HG03457 (cell line): ENCODE data around the gene UPK3A.
"Not testable (repeated sequence)": the region's sequence is repeated elsewhere in the genome, so short reads cannot be mapped to it uniquely, and the experiment has no call there.

Experiments
- ATAC-seq: cut with Tn5 transposase; IDR thresholded peaks from one replicate; pipeline ENCODE4 v1.9.1; 2021; ENCODE audit warnings: moderate number of reproducible peaks; ENCODE audit not compliant: unreplicated experiment

UPK3A gene

DNA sequence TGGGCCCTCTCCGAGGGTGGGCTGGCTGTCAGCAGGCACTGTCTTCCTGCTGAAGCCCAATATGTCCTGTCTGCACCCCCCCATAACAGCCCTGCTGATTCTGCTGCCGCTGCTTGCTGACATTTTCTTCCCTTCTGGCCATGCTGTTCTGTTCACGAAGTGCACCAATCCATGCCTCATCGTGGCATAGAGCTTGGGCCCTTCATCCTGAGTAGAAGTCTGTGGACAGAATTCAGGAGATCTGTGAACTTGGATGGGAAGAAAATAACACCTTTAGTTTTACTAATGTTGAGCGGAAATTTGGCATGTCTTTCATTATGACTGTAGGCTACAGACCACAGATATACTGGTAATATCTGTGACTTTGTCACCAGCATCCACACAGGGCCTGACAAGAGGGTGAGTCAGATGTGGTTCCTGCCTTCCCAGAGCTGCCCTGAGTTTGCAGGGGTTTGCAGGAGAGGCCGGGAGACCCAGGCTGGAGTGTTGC, 29.9 kb upstream of the UPK3A start:
- no peak for ATAC-seq

DNA sequence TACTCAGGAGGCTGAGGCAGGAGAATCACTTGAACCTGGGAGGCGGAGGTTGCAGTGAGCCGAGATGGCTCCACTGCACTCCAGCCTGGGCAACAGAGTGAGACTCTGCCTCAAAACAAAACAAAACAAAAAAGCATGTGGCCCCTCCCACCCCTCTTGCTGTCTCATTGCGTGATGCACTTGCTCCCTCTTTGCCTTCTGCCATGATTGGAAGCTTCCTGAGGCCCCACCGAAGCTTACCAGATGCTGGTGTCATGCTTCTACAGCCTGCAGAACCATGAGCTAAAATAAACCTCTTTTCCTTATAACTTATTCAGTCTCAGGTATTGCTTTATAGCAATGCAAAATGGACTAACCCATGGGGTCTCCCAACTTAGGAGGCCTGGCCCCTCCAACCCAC, 26.8 kb upstream of the UPK3A start:
- ATAC-seq, result not testable (repeated sequence)

DNA sequence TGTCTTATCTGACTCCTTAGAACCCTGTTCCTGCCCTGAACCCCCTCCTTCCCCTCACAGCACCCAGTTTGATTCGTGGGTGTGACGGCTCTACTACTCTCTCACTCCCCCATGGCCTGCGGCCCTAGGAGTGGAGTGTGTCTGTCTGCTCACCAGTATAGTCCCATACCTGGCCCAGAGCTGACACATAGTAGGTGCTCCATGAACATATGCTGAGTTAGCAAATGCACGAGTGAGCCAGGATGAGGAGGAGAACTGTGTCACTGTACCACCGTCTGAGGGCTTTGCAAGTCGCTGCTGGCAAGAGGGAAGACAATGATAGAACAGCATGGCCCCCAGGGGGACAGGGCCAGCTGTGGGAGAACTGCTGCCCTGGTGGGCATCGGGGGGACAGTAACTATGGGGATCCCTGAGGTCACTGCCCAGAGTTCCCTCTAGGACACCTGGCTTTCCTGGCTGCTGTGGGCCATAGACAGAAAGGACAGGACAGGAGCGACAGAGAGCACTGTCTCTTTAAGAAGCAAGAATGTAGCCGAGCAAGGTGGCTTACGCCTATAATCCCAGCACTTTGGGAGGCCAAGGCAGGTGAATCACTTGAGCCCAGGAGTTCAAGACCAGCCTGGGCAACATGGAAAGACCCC, 24.9 kb upstream of the UPK3A start:
- no peak for ATAC-seq

DNA sequence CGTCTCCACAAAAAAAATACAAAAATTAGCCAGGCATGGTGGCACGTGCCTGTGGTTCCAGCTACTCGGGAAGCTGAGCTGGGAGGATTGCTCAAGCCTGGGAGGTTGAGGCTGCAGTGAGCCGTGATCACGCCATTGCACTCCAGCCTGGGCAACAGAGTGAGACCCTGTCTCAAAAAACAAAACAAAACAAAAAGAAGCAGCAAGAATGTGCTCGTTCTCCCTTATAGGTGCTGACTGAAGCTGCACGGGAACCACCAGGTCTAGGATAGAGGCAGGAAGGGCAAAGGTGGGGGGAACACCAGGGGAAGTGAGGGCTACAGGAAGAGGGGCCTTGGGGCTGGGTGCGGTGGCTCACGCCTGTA, 24.4 kb upstream of the UPK3A start:
- not testable (repeated sequence) for ATAC-seq

DNA sequence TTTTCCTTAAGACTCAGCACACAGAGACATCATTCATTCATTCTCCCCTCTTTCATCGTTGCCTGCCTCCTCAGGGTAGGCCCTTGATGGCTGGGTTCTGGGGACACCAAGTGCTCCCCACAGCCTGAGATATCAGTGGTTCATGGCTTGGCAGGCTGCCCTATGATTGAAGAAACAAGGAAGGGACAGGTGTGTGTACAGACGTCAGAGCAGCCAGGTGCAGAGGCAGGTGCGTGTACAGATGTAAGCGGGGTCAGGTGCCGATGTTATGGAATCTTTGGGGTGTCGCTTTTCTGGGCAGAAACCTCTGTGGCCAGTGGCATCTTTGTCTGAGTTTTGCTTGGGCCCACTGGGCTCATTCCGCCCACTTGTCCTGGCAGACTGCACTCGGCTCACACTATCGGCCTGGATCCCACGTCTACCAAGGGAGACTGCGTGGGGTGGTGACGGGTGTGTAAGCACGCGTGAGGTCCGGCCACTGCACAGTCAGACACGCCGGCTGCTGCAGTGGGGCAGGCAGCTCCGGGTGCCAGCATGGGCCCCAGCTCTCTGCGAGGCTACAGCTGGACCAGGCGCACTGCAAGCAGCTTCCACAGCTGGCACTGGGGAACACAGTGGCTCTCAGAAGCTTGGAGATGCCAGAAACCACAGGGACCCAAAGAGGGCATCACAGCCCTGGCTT, 23.2 kb upstream of the UPK3A start:
- no peak for ATAC-seq

DNA sequence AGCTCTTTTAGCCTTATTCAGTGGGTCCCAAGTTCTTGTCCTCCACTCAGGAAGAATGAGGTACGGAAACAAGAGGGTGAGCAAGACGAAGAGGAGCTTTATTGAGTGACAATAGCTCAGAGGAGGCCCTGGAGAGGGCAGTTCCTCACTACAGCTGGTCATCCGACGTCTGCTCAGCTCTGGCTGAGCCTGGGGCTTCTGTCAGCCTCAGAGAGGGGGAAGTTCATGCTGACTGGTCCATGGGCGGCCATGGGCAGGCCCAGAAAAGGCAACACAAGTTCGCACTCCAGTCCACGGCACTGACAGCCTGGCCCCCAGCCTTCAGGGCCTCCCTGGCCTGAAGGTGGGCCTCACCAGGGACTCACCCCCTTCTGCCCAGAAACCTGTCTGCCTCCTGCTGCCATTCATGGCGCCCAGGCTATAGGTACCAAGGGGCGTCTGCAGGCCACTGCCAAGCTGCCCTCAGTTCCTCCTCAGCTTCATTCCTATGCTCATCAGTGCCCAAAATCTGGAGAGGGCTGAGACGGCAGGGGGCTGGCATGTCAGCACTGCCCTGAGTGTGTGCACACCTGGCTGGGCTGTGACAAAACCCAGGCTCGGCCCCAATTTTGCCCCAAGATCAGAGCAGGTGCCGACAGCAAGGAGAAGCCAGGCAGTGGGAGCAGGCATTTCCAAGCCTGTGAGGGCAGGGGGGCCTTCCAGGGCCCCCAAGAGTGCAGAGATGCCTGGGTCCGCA, 22.4 kb upstream of the UPK3A start:
- no peak for ATAC-seq

DNA sequence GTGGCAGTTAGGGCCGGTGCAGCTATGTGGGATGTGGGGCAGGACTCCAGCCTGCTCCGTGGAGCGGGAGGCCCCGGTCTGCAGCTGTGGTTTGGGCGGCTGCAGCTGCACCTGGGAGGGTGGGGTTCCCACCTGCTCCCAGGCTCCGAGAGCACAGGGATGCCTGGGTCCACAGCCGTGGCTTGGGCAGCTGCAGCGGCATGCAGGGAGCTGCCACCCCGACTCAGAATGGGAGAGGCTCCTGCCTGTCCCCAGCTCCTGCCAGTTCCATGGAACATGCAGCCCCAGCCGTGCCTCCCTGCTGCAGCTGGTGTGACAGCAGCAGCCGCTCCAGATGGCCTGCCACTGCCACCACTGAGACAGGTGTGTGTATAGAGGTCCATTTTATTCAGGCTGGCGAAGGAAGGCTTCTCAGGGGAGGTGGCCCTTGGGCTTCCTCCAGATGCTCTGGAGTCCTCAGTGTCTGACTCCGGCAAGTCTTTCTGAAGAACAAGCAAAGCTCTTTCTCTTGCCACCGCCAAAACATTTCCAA, 21.8 kb upstream of the UPK3A start:
- no peak for ATAC-seq

DNA sequence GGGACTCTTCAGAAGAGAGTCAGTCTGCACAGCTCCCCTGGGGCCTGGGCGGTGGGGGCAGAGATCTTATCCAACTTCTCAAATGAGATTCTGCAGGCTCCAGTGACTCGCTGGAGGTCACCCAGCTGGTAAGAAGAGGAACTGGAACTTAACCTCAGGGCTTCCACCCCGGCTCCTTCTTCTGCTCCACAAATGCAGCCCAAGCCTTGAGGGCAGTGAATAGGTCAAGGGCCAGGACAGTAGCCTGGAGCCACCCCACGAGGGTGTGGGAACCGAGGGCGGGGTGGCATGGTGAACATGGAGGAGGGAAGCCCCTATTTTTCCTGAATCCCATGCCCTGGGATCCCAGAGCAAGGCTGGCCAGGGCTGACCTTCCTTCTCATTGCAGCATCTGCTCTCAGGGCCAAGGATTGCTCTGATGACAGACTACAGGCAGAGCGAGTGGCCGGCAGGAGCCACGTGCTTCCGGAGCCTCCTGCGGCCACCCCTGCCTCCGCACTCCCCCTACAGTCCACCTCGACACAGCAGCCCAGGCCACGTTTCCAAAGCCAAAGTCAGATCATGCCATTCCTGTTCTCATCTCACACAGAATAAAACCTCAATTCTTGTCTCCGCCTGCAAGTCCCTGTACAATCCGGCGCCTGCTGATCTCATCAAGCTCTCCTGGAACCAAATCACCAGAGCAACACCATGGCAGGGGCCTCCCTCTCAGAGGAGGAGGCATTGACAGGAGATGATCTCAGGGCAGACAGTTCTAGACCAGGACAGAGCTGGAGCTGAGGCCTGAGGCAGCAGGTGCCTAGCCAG, 21.1 kb upstream of the UPK3A start:
- peak; percentile 53 for ATAC-seq

DNA sequence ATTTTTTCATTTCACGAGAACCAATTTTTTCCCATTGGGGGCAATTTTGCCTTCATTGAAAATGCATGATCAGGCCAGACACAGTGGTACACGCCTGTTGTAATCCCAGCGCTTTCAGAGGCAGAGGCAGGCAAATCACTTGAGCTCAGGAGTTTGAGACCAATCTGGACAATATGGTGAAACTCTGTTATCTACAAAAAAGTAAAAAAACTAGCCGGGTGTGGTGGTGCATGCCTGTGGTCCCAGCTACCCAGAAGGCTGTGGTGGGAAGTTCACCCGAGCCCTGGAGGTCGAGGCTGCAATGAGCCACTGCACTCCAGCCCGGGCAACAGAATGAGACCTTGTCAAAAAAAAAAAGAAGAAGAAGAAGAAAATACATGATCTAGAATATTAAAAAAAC, 19.2 kb upstream of the UPK3A start:
- ATAC-seq, result no peak

DNA sequence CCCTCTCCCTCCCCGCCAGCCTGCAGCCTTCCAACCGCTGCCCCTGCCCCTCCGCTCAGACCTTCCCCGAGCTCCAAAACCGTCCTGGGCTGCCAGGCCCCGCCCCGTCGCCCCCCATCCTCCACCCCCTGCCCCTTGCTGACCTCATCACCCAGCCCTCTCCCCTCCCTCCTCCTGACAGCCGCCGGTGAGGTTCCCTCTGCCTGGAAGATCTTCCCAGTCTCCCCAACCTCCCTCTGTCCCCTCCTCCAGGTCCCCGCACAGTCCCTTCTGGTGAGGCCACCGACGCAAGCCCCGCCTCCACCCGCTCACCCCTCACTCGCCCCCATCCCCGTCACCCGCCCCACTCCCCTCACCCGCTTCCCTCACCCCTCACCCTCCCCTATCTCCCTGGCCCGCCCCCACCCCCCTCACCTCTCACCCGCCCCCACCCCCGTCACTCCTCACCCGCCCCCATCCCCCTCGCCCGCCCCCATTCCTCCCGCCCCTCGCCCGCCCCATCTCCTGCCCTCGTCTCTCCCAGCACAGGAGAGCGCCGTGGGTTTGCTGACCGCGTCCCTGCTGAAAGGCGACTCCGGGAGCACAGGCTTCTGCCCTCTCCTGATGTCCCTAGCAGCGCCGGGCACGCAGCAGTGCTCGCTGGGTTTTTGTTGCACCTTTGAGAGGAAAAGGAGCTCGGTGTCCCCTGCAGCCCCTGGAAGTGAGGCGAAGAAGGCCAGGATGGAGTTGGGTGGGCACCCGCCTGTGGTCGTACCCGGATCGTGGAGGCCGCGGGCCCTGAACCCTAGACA, 16.4 kb upstream of the UPK3A start:
- ATAC-seq, result no peak

DNA sequence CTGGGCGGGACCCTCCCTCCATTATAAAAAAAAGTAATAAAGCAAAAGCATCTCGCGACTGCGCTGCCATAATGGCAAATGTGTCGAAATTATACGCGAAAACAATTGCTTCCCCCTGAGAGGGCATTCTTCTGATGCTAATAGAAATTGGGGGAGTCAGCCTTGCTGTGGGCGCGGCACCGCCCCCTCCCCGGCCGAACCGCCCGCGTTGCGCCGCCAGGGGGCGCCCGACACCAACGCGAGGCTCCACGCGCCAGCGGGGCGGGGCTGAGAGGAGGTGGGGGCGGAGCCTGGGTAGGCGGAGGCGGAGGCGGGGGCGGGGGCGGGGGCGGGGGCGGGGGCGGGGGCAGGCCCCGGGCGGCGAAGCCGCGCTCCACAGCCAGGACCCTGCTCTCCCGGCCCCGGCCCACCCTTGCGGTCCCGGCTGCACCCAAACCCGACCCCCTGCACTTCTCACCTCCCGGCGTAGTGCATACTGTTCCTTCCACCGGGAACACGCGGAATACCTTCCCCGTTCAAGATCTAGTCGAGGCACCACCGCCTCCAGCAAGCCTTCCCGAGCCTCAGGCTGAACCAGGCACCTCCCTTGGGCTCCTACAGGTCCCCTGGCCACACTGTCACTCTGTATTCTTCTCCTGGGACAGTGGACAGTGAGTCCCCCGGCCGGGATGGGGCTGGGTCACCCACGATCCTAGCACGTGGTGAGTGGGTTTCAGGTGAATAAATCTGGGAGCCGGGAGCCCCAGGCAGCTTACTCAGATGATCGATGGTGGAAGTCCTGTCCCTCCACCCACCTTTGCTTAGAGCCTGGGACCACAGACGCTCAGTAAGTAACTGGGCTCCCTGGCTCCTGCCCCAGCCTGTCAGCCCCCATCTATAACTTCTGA, 15.5 kb upstream of the UPK3A start:
- ATAC-seq, result no peak

DNA sequence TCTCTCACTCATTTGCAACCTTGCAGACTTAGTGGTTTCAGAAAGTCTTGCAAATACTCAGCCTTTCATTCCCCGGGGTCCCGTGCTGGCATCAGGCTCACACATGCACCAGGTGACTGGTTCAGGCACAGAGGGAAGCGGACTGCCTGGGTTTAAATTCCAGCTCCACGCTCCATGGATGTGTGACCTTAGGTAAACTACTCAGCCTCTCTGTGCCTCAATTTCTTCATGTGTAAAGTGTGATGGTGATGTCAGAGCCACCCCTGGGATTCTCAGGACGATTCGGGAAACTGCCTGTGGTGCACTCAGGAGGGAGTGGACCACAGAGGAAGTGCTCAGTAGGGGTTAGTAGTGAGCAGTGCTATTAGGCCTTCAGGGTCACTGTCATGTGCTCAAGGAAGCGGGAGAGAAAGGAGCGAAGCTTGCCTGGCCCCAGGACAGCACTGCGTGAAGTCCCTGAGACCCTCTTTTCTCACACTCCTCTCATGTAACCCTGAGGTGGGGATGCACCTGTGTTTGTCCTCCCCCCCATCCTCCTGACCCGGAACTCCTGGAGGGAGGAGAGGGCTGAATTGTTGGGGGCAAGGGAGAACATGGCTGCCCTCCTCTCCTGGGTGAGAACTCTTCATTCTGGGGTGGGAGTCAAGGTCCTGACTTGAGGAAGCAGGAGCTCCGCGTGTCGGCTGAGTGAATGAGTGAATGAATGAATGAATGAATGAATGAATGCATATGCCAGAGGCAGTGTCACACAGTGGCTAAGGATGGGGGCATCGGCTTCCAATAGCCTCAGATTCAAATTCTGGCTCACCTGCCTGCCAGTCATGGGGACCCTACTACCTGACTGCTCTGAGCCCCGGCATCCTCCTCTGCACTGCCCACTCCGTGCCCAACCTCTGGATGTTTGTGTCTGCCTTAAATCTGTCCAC, 14.4 kb upstream of the UPK3A start:
- ATAC-seq, result no peak

DNA sequence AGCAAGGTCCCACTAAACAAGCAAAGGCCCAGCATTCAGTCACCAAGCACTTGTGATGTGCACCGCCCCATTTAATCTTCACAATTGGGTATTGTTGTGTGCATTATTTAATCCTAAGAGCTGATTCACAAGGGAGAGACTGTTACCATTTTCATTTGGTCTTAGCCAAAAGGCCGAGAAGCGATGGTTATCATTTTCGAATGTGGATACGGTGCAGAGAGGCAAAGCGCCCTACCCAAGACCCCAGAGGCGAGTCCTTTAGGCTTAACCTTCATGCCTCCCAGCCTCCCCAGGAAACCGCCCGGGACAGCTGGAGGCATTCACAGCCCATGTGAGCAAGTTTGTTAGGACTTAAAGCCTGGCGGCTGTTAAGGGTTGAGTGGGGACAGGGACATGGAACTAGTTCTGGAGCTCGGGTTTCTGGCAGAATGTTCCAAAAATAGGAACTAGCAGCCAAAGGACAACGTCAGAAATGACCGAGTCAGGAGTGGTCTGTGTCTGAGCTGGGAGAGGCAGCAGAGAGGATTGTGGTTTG, 13.0 kb upstream of the UPK3A start:
- ATAC-seq, result no peak

DNA sequence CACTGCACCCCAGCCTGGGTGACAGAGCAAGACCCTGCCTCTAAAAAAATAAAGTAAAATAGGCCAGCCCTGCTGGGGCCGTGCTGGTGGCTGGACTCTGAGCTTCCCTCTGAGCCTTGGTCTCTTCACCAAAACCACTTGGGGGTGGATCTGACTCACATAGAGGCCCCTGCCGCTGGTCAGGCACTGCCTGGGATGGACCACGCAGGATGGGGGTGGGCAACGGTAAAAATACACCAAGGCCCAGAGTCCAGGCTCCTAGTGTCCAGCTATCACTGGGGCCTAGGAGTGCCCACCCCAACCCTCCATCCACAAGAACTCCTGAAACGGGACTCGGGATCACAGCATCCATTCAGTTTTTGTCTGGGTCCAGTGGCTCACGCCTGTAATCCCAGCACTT, 12.3 kb upstream of the UPK3A start:
- ATAC-seq, result no peak

DNA sequence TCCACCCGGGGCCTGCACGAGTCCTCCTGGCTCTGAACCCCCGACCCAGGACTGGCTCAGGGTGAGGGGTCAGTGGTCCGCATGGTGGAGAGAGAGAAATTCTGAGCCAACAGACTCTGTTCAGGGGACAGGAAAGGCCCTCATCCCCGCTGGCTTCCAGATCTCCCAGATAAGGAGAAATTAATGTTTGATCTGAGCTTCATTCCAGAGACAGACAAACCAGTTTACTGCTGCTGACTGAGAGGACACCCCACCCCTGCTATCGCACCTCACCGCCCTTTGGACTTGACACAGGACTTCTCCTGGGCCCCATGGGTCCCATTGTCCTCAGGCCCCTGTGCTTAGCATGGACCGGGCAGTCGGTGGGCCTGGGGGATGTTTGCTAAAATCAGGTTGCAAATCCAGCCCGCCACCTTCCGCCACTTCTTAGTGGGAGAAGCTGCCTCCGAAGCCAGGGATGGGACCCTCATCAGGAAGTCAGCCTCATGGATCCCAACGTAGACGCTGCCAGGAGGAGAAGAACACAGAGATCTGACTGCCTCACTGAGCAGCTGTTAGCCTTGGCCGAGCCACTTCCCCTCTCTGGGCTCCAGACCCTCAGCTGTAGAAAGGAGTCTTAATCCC, 11.2 kb upstream of the UPK3A start:
- no peak for ATAC-seq

DNA sequence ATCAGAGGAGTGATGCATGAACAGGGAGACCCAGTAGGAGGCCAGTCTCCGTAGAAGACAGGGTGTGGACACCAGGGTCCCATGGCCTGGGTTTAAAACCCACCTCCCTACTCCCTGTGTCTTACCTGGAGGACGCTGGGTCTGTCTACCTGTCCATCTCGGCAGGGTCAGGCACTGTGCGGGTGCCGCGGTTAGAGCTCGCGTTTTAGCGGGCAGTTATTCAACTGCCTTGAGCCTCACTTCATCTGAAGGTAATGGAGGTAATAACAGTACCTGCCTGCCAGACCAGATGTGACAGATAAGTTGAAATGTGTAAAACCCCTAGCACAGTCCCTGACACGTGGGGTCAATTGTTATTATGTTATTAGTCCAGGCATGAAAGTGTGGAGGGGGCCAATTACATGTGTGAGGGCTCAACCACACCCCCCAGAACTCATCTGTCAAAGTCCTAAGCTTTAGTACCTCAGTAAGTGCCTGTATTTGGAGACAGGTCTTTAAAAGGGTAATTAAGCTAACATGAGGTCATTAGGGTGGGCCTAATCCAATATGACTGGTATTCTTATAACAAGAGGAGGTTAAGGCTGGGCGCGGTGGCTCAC, 8.1 kb upstream of the UPK3A start:
- no peak for ATAC-seq

DNA sequence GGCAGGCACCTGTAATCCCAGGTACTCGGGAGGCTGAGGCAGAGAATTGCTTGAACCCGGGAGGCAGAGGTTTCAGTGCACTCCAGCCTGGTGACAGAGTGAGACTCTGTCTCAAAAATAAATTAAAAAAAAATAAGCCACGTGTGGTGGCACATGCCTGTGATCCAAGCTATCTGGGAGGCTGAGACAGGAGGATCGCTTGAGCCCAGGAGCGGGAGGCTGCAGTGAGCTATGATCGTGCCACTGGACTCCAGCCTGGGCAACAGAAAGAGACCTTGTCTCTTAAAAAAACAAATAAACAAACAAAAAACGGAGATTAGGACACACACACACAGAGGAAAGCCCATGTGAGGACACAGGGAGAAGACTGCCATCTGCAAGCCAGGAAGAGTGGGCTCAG, 7.0 kb upstream of the UPK3A start:
- ATAC-seq, result not testable (repeated sequence)
